K562 (cell line): ENCODE measurements around the gene LRRTM4. TPM values are rescaled to one million over a fixed set of nuclear protein-coding genes. Genes with fewer than 3 reads are reported as not detected.

Source experiments
- ATAC-seq: fragments of 200-7000 bp; cut with Tn5 transposase; 3 replicates; pipeline ENCODE4 v1.9.1; 2020; ENCODE audit warnings: moderate library complexity
- BruUV-seq: library from RNA; stranded (reverse); fragments of 400-500 nt; replicated peaks from 2 replicates; lab custom pipeline; 2021; lab: Mats Ljungman, UMichigan
- CTCF ChIA-PET: fragments of 300-600 bp; formaldehyde crosslinking; extraction: SDS; loops from one replicate; lab custom pipeline; 2021; ENCODE audit warnings: low intra/inter-chr PET ratio; lab: Yijun Ruan, JAX
- POLR2A ChIA-PET: fragments of 300-600, 350-650 bp; sonication (Branson Sonifier 250); formaldehyde crosslinking; extraction: SDS; loops from one replicate; lab custom pipeline; 2021; ENCODE audit warnings: antibody characterized with exemption, inconsistent platforms; lab: Yijun Ruan, JAX
- DNase-seq, 4 experiments: peaks; one replicate each; pipeline versions ENCODE4 v3.0.0 to v3.0.0-alpha.2; 2011 to 2018; ENCODE audit warnings: low spot score in 3 of 4, mixed read lengths in 3 of 4; ENCODE audit errors: extremely low read depth in 1 of 4
- FAIRE-seq: peaks from 2 replicates; lab custom pipeline; 2011; peaks lifted over from hg19 to GRCh38; lab: Jason Lieb, UNC
- H2AFZ ChIP-seq: 2 replicates; pipeline ENCODE4 v1.6.0; 2011; ENCODE audit warnings: low read depth, low read length, control low read depth, inconsistent platforms
- H3K27ac ChIP-seq: fragments of 200-600 bp; 3 replicates; pipeline ENCODE4 v1.8.0; 2011; ENCODE audit warnings: low read depth, mild to moderate bottlenecking, control low read depth, inconsistent platforms, low read length, moderate library complexity, mixed read lengths; ENCODE audit errors: extremely low read depth
- H3K27me3 ChIP-seq, 2 experiments: fragments of 300-600 bp in 1 of 2; 2 replicates in 1 of 2; 3 replicates in 1 of 2; pipeline versions ENCODE4 v1.6.0 to v1.8.0; 2011; ENCODE audit warnings: inconsistent platforms in 2 of 2, low read length in 2 of 2, mild to moderate bottlenecking in 1 of 2, mixed read lengths in 1 of 2, moderate library complexity in 1 of 2; ENCODE audit not compliant: control insufficient read depth in 2 of 2, insufficient read depth in 2 of 2
- H3K36me3 ChIP-seq: fragments of 300-600 bp; 3 replicates; pipeline ENCODE4 v1.8.0; 2011; ENCODE audit warnings: mild to moderate bottlenecking, low read length, inconsistent platforms; ENCODE audit not compliant: control insufficient read depth, insufficient read depth
- H3K4me1 ChIP-seq, 2 experiments: fragments of 200-600 bp in 1 of 2; replicated peaks in 1 of 2; 2 replicates in 1 of 2; 3 replicates in 1 of 2; pipeline versions ENCODE4 v1.5.1 to v1.8.0; 2011; ENCODE audit warnings: inconsistent platforms in 2 of 2, low read length in 2 of 2, mild to moderate bottlenecking in 1 of 2, mixed read lengths in 1 of 2, moderate library complexity in 1 of 2; ENCODE audit not compliant: control insufficient read depth in 2 of 2, insufficient read depth in 2 of 2
- H3K4me2 ChIP-seq: 2 replicates; pipeline ENCODE4 v1.6.1; 2011; ENCODE audit warnings: low read length, control low read depth, inconsistent platforms, mixed read lengths; ENCODE audit not compliant: insufficient read depth
- H3K4me3 ChIP-seq: fragments of 200-600 bp; sonication (generic), shearing (Covaris generic); 2 replicates; pipeline ENCODE4 v1.5.1; 2016; ENCODE audit warnings: control low read depth, inconsistent platforms
- H3K79me2 ChIP-seq: fragments of 200-600 bp; 3 replicates; pipeline ENCODE4 v1.8.0; 2011; ENCODE audit warnings: low read length, inconsistent platforms; ENCODE audit not compliant: control insufficient read depth, insufficient read depth
- H3K9ac ChIP-seq, 2 experiments: 2 replicates each; pipeline versions ENCODE4 v1.6.0 to v1.6.1; 2011; ENCODE audit warnings: low read depth in 2 of 2, low read length in 2 of 2, control low read depth in 1 of 2, inconsistent platforms in 1 of 2, mild to moderate bottlenecking in 1 of 2, mixed read lengths in 1 of 2; ENCODE audit not compliant: insufficient read depth in 1 of 2
- H3K9me1 ChIP-seq: one replicate; pipeline ENCODE4 v1.6.0; 2011; ENCODE audit warnings: inconsistent platforms, mild to moderate bottlenecking, low read length, moderate library complexity; ENCODE audit not compliant: control insufficient read depth, insufficient read depth
- H3K9me3 ChIP-seq: replicated peaks from 2 replicates; pipeline ENCODE4 v1.5.1; 2011; ENCODE audit warnings: low read depth, low read length, inconsistent platforms; ENCODE audit not compliant: control insufficient read depth, insufficient read depth
- H4K20me1 ChIP-seq: replicated peaks from 2 replicates; pipeline ENCODE4 v1.6.1; 2011; ENCODE audit warnings: low read length, inconsistent platforms, mixed read lengths; ENCODE audit not compliant: control insufficient read depth, insufficient read depth
- CAMTA2 ChIP-seq: fragments of 250-450 bp; sonication (Bioruptor Pico); conservative IDR thresholded peaks from 2 replicates; pipeline ENCODE4 v1.5.1; 2022
- CTCF ChIP-seq, 3 experiments: IDR thresholded peaks in 2 of 3; conservative IDR thresholded peaks in 1 of 3; 2 replicates each; pipeline ENCODE4 v1.5.1; 2011 to 2012; ENCODE audit warnings: low read length in 3 of 3, mild to moderate bottlenecking in 3 of 3, control low read depth in 2 of 3, improper control_type of control experiment in 1 of 3, inconsistent platforms in 1 of 3, low read depth in 1 of 3, mixed read lengths in 1 of 3, moderate library complexity in 1 of 3; ENCODE audit not compliant: insufficient read depth in 2 of 3
- E4F1 ChIP-seq: fragments of 250-450 bp; sonication (Bioruptor Pico); IDR thresholded peaks from 2 replicates; pipeline ENCODE4 v1.5.0; 2021; ENCODE audit warnings: mild to moderate bottlenecking, borderline replicate concordance
- ELF4 ChIP-seq: fragments of 450-650 bp; formaldehyde crosslinking; IDR thresholded peaks from 2 replicates; pipeline ENCODE4 v1.4.0; 2022; ENCODE audit warnings: missing genetic modification characterization
- NCOA2 ChIP-seq, 2 experiments: fragments of 450-650 bp; IDR thresholded peaks; 2 replicates each; pipeline ENCODE4 v1.6.1; 2018; ENCODE audit warnings: mild to moderate bottlenecking in 2 of 2, moderate library complexity in 1 of 2; ENCODE audit not compliant: partially characterized antibody in 2 of 2
- NR3C1 ChIP-seq: sonication (generic); formaldehyde crosslinking; IDR thresholded peaks from 2 replicates; pipeline ENCODE4 v1.8.1; 2022; ENCODE audit warnings: missing genetic modification reagents
- ZNF311 ChIP-seq: fragments of 250-450 bp; sonication (Bioruptor Pico); IDR thresholded peaks from 2 replicates; pipeline ENCODE4 v1.4.0; 2020; ENCODE audit warnings: mild to moderate bottlenecking, moderate library complexity
- WGBS: fragments of 100-300 bp; shearing (Covaris generic); methylation state at CpG from one replicate; pipeline ENCODE4 v1.1.6; 2016; ENCODE audit warnings: low coverage, mixed read lengths; ENCODE audit not compliant: insufficient coverage; ENCODE audit errors: missing lambda C conversion rate; 5-methylcytosine and 5-hydroxymethylcytosine counted together
- in situ Hi-C: fragments of 300-500 bp; cut with MboI; formaldehyde crosslinking; loops from 4 replicates; pipeline ENCODE4 v1.15.0; 2018; ENCODE audit warnings: inconsistent platforms, mixed read lengths
- intact Hi-C: fragments of 100-400 bp; cut with micrococcal nuclease; formaldehyde crosslinking; loops from 2 replicates; pipeline ENCODE4 v1.14.2; 2022
- polyA plus RNA-seq, 8 experiments: library from polyadenylated mRNA; depleted of rRNA in 4 of 8; stranded (reverse) in 5 of 8; unstranded in 3 of 8; fragments of >200 nt; fragmentation: Nextera tagmentation in 2 of 8; fragmentation: Illumina TruSeq in 1 of 8; extraction: Ambion mirVana in 2 of 8; extraction: Trizol in 1 of 8; gene quantifications; 2 replicates each; pipeline versions ENCODE4 v1.2.1 to v1.2.3, GENCODE V29; 2011 to 2014; ENCODE audit warnings: inconsistent platforms in 1 of 8, missing spikeins in 1 of 8
- total RNA-seq, 7 experiments: library from RNA; depleted of rRNA in 6 of 7; stranded (reverse); fragments of >200 nt in 6 of 7; fragmentation: Illumina TruSeq in 2 of 7; extraction: Trizol in 2 of 7; gene quantifications; 2 replicates each; pipeline versions ENCODE4 v1.2.1 to v1.2.3, GENCODE V29; 2011 to 2021; ENCODE audit warnings: low replicate concordance in 1 of 7

Gene LRRTM4
- total and polyA plus RNA-seq, 9 of the 15 experiments (the other 6 are each of a cell fraction or from before 2014, with no cell fraction given): 0.04 TPM; not detected in 6

DNA sequence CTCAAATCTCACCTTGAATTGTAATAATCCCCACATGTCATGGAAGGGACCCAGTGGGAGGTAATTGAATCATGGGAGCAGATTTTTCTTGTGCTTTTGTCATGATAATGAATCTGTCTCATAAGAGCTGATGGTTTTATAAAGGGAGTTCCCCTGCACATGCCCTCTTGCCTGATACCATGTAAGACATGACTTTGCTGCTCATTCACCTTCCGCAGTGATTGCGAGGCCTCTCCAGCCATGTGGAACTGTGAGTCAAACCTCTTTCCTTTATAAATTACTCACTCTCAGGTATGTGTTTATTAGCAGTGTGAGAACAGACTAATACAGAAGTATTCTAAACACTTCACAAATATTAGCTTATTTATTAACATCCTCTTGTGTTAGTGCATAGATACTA is 516.7 kb downstream of the LRRTM4 start:
- DNase-seq (no peak), FAIRE-seq (no peak), ATAC-seq (no peak)
- no peaks in the 10 kb centered on the region for H3K79me2 ChIP-seq
- WGBS: 7% methylated on average over 2 of the region's 2 CpGs
- H3K9ac ChIP-seq: no peak overlapping the region
- H3K4me1 ChIP-seq: no peaks in the 10 kb centered on the region
- no peaks in the 10 kb centered on the region for H4K20me1 ChIP-seq
- H2AFZ ChIP-seq: no peak overlapping the region
- intact Hi-C loops (no loop called here), in situ Hi-C loops (no loop called here)
- H3K4me2 ChIP-seq: no peak overlapping the region
- H3K27ac ChIP-seq: no peak overlapping the region
- H3K9me1 ChIP-seq: no peaks in the 10 kb centered on the region
- no peaks in the 10 kb centered on the region for H3K36me3 ChIP-seq
- H3K27me3 ChIP-seq: no peaks in the 10 kb centered on the region
- ChIA-PET POLR2A (interaction anchor here (0.6 kb wide), 1 partner anchor 42 kb away, joined by 4 read pairs; no protein-coding TSS in a partner anchor), CTCF (no interaction called here)
- BruUV-seq: no TSS peak
- no peak overlapping the region for H3K4me3 ChIP-seq
- no peak for TF ChIP-seq ELF4 (CRISPR knock-in tag)
- TF ChIP-seq CAMTA2 (CRISPR knock-in tag): no peak
- no peak for TF ChIP-seq ZNF311 (CRISPR knock-in tag)
- TF ChIP-seq CTCF (IDR thresholded peaks at IDR 0.05 in 2 of 3, conservative IDR thresholded peaks at IDR 0.05 in 1 of 3; ENCODE audit: insufficient read depth in 2 of 3, low read depth in 1 of 3, low read length in 3 of 3): no peak
- TF ChIP-seq NCOA2 (IDR thresholded peaks at IDR 0.05; ENCODE audit: partially characterized antibody in 2 of 2): no peak
- TF ChIP-seq E4F1: no peak
- TF ChIP-seq NR3C1 (CRISPR knock-in tag): no peak
- H3K9me3 ChIP-seq: no peaks in the 10 kb centered on the region
